Muscle layer of duodenum (tissue), 2 donors: ENCODE results near the gene NAP1L4.

ENCODE experiments used
- H3K27ac ChIP-seq: one replicate; pipeline ENCODE4 v1.7.0; 2013; ENCODE audit warnings: mild to moderate bottlenecking, low read length
- H3K27me3 ChIP-seq: one replicate; pipeline ENCODE4 v1.7.0; 2013; ENCODE audit warnings: low read depth, mild to moderate bottlenecking, control low read depth, low read length
- H3K36me3 ChIP-seq, 2 donors: one replicate each; pipeline ENCODE4 v1.7.0; 2013; ENCODE audit warnings: low read length in 2 of 2, control low read depth in 1 of 2, mild to moderate bottlenecking in 1 of 2; ENCODE audit not compliant: insufficient read depth in 2 of 2, control insufficient read depth in 1 of 2
- H3K4me1 ChIP-seq, 2 donors: one replicate each; pipeline ENCODE4 v1.7.0; 2013; ENCODE audit warnings: low read length in 2 of 2, mild to moderate bottlenecking in 2 of 2, control low read depth in 1 of 2, moderate library complexity in 1 of 2; ENCODE audit not compliant: insufficient read depth in 2 of 2, control insufficient read depth in 1 of 2
- H3K4me3 ChIP-seq, 2 donors: one replicate each; pipeline ENCODE4 v1.7.0; 2013; ENCODE audit warnings: low read length in 2 of 2, low read depth in 1 of 2, mild to moderate bottlenecking in 1 of 2
- H3K9me3 ChIP-seq, 2 donors: one replicate each; pipeline ENCODE4 v1.7.0; 2013; ENCODE audit warnings: low read length in 2 of 2, control low read depth in 1 of 2, mild to moderate bottlenecking in 1 of 2; ENCODE audit not compliant: control insufficient read depth in 1 of 2
- donor health status: healthy.

Gene NAP1L4

GRCh38 chr11:2916892-2917645, 75.1 kb downstream of the NAP1L4 start:
- Histone ChIP-seq H3K27me3 (no peaks in the 10 kb centered on the region), H3K4me1 (peaks cover 0 to 3% of the 10 kb centered on the region in 2 donors), H3K4me3 (no peak overlapping the region), H3K27ac (no peak overlapping the region), H3K36me3 (no peaks in the 10 kb centered on the region), H3K9me3 (no peaks in the 10 kb centered on the region)

DNA sequence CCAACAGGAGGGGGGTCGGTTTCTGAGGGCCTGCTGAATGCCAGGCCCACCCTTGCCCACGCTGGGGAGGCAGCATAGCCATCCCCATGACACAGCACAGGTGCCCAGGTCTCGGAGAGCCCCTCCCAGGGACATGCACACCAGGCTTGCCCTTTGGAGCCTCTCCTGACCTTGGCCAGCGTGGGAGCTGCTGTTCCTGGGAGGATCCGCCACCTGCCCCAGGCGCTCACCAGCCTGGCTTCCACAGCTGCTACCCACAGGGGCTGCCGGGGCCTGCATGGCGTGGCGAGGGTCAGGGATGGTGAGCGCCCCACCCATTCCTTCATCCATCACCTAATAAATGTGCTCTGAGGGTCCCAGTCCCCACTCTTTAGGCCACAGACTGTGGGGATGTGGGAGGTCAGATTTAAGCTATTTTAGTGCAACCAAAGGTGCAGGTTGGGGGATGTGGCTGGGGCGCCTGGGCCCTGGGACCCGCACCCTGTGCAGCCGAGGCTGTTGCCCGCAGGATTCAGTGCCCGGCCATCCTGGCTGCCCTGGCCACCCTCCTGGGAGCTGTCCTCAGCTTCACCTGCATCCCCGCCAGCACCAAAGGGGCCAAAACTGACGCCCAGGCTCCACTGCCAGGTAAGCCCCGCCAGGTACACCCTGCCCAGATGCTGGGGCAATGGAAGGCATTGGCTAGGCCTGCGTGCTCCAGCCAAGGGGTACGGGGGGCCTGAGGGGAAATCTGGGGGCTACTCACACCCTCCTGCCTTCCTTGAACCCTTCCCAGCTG, 75.8 kb downstream of the NAP1L4 start:
- H3K9me3 ChIP-seq, result no peaks in the 10 kb centered on the region
- H3K27ac ChIP-seq, result no peak overlapping the region
- H3K36me3 ChIP-seq, result no peaks in the 10 kb centered on the region
- peaks cover 0 to 3% of the 10 kb centered on the region in 2 donors for H3K4me1 ChIP-seq
- no peaks in the 10 kb centered on the region for H3K27me3 ChIP-seq
- H3K4me3 ChIP-seq, result no peak overlapping the region

DNA sequence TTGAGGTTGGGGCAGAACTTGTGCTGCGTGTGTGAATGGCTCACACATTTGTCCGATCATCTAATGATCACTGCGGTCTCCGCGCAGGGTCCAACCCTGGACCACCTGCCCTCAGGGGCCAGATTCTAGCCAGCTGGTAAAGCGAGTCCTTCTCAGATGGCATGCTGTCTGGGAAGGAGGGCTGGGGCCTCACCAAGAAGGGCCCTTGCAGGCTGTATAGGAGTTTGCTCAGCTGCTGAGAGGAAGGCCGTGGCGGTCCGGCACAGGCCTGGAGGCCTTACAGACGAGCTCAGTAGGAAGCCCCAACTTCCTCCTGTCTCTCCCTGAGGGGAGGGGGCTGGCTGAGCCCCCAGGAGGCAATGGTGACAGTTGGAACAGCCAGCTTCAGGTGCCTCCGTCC, 76.7 kb downstream of the NAP1L4 start:
- H3K9me3 ChIP-seq, result no peaks in the 10 kb centered on the region
- H3K27ac ChIP-seq, result no peak overlapping the region
- H3K4me1 ChIP-seq, result peaks cover 0 to 3% of the 10 kb centered on the region in 2 donors
- no peaks in the 10 kb centered on the region for H3K36me3 ChIP-seq
- no peaks in the 10 kb centered on the region for H3K27me3 ChIP-seq
- no peak overlapping the region for H3K4me3 ChIP-seq

GRCh38 chr11:2914455-2915195, 77.5 kb downstream of the NAP1L4 start:
- H3K4me3 ChIP-seq, result no peak overlapping the region
- no peaks in the 10 kb centered on the region for H3K9me3 ChIP-seq
- H3K27ac ChIP-seq, result no peak overlapping the region
- H3K4me1 ChIP-seq, result peaks cover 0 to 3% of the 10 kb centered on the region in 2 donors
- no peaks in the 10 kb centered on the region for H3K36me3 ChIP-seq
- no peaks in the 10 kb centered on the region for H3K27me3 ChIP-seq

DNA sequence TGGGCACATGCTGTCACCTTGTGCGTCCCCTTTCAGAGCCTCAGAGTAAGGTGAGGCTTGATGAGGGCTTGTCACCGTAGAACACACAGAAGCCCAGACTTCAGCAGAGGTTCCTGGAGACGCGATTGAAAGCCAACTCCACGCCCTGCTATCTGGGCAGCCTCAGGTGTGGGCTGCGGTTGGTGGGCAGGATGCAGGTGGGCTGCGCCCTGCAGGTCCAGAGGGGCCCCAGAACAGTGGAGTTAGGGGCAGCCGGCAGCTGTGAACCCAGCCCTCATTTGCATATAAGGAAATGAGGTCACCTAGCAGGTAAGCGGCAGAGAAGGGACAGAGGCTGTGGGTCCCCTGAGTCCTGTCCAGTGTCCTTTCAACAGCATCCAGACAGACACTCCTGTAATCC, 78.4 kb downstream of the NAP1L4 start:
- Histone ChIP-seq H3K9me3 (no peaks in the 10 kb centered on the region), H3K27ac (no peak overlapping the region), H3K4me1 (peaks cover 3% of the 10 kb centered on the region in 2 donors), H3K4me3 (no peak overlapping the region), H3K36me3 (no peaks in the 10 kb centered on the region), H3K27me3 (no peaks in the 10 kb centered on the region)

DNA sequence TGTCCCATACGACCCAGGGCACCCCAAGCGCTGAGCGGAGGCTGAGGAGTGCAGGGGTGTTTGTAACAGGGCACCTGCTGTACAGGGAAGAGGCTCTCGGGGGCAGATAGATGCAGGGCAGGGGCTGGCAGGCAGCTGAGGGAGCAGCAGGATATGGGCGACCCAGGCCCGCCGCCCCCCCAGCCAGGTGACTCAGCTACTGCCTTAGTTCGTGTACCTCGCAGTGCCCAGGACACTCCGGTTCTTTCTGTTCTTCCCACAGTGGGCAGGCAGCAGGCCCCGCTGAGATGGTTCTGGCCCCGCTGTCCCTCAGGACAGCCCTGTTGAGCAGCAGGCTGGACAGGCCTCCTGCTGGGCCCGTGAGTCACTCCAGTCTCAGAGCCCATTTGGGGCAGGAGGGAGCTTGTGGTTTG, 79.1 kb downstream of the NAP1L4 start:
- H3K4me3 ChIP-seq, result no peak overlapping the region

GRCh38 chr11:2912498-2912897, 79.6 kb downstream of the NAP1L4 start:
- no peaks in the 10 kb centered on the region for H3K27me3 ChIP-seq
- peak overlapping the region; percentile 72 for H3K27ac ChIP-seq
- no peaks in the 10 kb centered on the region for H3K9me3 ChIP-seq
- peaks cover 3% of the 10 kb centered on the region in 2 donors for H3K4me1 ChIP-seq
- H3K4me3 ChIP-seq, result no peak overlapping the region
- no peaks in the 10 kb centered on the region for H3K36me3 ChIP-seq

More for the DNA sequence above, 79.1 kb downstream of the NAP1L4 start:
- Histone ChIP-seq H3K4me1 (peaks cover 3% of the 10 kb centered on the region in 2 donors), H3K27ac (peak overlapping the region; percentile 51), H3K36me3 (no peaks in the 10 kb centered on the region), H3K27me3 (no peaks in the 10 kb centered on the region), H3K9me3 (no peaks in the 10 kb centered on the region)

- Histone ChIP-seq H3K9me3 (peaks cover 0 to 5% of the 10 kb centered on the region in 2 donors), H3K4me3 (no peak overlapping the region), H3K27me3 (no peaks in the 10 kb centered on the region), H3K36me3 (no peaks in the 10 kb centered on the region), H3K27ac (peak overlapping the region; percentile 72), H3K4me1 (peaks cover 3% of the 10 kb centered on the region in 2 donors)
Observed at GRCh38 chr11:2911785-2912391, 80.2 kb downstream of the NAP1L4 start.

GRCh38 chr11:2911088-2911784, 80.9 kb downstream of the NAP1L4 start:
- Histone ChIP-seq H3K27me3 (no peaks in the 10 kb centered on the region), H3K36me3 (no peaks in the 10 kb centered on the region), H3K27ac (no peak overlapping the region), H3K9me3 (peaks cover 0 to 5% of the 10 kb centered on the region in 2 donors), H3K4me1 (peaks cover 3% of the 10 kb centered on the region in 2 donors), H3K4me3 (no peak overlapping the region)

GRCh38 chr11:2910401-2910955, 81.7 kb downstream of the NAP1L4 start:
- Histone ChIP-seq H3K4me1 (peaks cover 3% of the 10 kb centered on the region in 2 donors), H3K27ac (no peak overlapping the region), H3K36me3 (no peaks in the 10 kb centered on the region), H3K4me3 (no peak overlapping the region), H3K27me3 (no peaks in the 10 kb centered on the region), H3K9me3 (peaks cover 0 to 5% of the 10 kb centered on the region in 2 donors)
